Measurements from ENCODE around the gene ZRSR2. TPM values are rescaled to one million over a fixed set of nuclear protein-coding genes. Genes with fewer than 3 reads are reported as not detected.

The ZRSR2 gene
- total and polyA plus RNA-seq, 9 of the 15 experiments (the other 6 are each of a cell fraction or from before 2014, with no cell fraction given): 3.5 to 19.5 (median 8.6) TPM

DNA sequence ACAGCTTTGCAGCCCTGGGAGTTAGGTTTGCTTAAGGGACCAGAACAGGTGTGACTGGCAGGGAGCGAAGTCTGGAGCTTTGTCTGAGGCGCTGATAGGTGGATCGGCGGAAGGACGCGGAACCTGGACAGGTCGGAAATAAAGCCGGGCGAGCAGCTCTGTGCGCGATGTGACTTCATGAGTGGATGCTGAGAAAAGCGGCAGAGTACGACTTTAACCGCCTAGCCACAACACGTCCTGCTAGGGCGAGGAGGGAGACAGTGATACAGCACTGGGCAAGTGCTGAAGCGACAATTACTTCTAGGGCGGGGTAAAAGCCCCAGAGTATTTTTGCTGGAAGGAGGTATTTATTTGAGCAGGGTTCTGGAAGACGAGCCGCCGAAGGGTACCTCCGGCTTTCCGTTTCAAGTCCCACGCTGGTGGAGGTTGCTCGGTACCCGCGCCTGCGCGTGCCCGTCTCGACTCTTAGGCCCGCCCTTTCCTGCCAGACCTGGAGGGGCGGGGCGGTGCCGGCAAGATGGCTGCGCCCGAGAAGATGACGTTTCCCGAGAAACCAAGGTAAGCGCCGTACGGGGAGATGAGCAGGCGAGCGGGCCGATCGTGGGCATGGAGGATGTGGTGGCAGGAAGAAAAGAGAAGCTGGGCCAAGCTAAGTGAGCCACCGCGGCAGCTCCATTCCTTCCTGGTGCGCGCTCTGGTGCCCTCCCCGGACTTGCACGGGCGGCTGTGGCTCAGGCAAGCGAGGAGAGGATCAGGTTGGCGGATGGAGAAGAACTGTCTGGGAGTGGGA, at the start of gene ZRSR2 (continued):
- no peak for TF ChIP-seq NCOA2 (IDR thresholded peaks at IDR 0.05; ENCODE audit: partially characterized antibody in 2 of 2)
- TF ChIP-seq TRIM24 (IDR thresholded peaks at IDR 0.05): 0 out of 4 replicates have a peak, but pooled peaks of 1 of the 2 experiments have one; percentile 17
- no peak for TF ChIP-seq MYC (IDR thresholded peaks at IDR 0.05; ENCODE audit: low read depth, low read length)
- no peak for TF ChIP-seq MYC (CRISPR knock-in tag; IDR thresholded peaks at IDR 0.05; ENCODE audit: borderline replicate concordance, low read depth)
- TF ChIP-seq KLF16 (IDR thresholded peaks at IDR 0.05): no peak
- TF ChIP-seq, protein P1, sequence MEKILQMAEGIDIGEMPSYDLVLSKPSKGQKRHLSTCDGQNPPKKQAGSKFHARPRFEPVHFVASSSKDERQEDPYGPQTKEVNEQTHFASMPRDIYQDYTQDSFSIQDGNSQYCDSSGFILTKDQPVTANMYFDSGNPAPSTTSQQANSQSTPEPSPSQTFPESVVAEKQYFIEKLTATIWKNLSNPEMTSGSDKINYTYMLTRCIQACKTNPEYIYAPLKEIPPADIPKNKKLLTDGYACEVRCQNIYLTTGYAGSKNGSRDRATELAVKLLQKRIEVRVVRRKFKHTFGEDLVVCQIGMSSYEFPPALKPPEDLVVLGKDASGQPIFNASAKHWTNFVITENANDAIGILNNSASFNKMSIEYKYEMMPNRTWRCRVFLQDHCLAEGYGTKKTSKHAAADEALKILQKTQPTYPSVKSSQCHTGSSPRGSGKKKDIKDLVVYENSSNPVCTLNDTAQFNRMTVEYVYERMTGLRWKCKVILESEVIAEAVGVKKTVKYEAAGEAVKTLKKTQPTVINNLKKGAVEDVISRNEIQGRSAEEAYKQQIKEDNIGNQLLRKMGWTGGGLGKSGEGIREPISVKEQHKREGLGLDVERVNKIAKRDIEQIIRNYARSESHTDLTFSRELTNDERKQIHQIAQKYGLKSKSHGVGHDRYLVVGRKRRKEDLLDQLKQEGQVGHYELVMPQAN (IDR thresholded peaks at IDR 0.05; ENCODE audit: borderline replicate concordance): peak; percentile 90
- TF ChIP-seq, protein P2, sequence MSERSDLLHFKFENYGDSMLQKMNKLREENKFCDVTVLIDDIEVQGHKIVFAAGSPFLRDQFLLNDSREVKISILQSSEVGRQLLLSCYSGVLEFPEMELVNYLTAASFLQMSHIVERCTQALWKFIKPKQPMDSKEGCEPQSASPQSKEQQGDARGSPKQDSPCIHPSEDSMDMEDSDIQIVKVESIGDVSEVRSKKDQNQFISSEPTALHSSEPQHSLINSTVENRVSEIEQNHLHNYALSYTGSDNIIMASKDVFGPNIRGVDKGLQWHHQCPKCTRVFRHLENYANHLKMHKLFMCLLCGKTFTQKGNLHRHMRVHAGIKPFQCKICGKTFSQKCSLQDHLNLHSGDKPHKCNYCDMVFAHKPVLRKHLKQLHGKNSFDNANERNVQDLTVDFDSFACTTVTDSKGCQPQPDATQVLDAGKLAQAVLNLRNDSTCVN (CRISPR knock-in tag; IDR thresholded peaks at IDR 0.05): no peak
- TF ChIP-seq RBM34 (IDR thresholded peaks at IDR 0.05; ENCODE audit: borderline replicate concordance, insufficient read depth, low read length): no peak
- TF ChIP-seq ZNF79 (CRISPR knock-in tag; IDR thresholded peaks at IDR 0.05; ENCODE audit: low read depth): no peak
- no peak for TF ChIP-seq TAL1 (IDR thresholded peaks at IDR 0.05)
- no peak for TF ChIP-seq DNMT1 (IDR thresholded peaks at IDR 0.05)
- no peak for TF ChIP-seq ZNF124 (CRISPR knock-in tag; IDR thresholded peaks at IDR 0.05)
- 0 out of 2 replicates have a peak, but pooled peaks have one; percentile 29 for TF ChIP-seq LARP7 (IDR thresholded peaks at IDR 0.05)
- no peak for TF ChIP-seq RBM39 (optimal IDR thresholded peaks at IDR 0.05; ENCODE audit: low read depth, low read length)
- TF ChIP-seq MBD2 (IDR thresholded peaks at IDR 0.05; ENCODE audit: borderline replicate concordance, low read depth): no peak
- TF ChIP-seq CREBBP (IDR thresholded peaks at IDR 0.05; ENCODE audit: low read depth, low read length): no peak
- TF ChIP-seq, protein P3, sequence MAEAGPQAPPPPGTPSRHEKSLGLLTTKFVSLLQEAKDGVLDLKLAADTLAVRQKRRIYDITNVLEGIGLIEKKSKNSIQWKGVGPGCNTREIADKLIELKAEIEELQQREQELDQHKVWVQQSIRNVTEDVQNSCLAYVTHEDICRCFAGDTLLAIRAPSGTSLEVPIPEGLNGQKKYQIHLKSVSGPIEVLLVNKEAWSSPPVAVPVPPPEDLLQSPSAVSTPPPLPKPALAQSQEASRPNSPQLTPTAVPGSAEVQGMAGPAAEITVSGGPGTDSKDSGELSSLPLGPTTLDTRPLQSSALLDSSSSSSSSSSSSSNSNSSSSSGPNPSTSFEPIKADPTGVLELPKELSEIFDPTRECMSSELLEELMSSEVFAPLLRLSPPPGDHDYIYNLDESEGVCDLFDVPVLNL (CRISPR knock-in tag; IDR thresholded peaks at IDR 0.05; ENCODE audit: low read depth): no peak
- peak; percentile 37; the same call in 1 of the 2 replicates for TF ChIP-seq RFX1 (IDR thresholded peaks at IDR 0.05)
- TF ChIP-seq ZNF3 (CRISPR knock-in tag; IDR thresholded peaks at IDR 0.05): no peak
- TF ChIP-seq TCF7 (IDR thresholded peaks at IDR 0.05; ENCODE audit: borderline replicate concordance): no peak
- TF ChIP-seq GABPA (tag; conservative IDR thresholded peaks at IDR 0.05; ENCODE audit: low read depth): peak; percentile 63
- no peak for TF ChIP-seq HNRNPUL1 (IDR thresholded peaks at IDR 0.05; ENCODE audit: low read length)
- TF ChIP-seq, protein P4, sequence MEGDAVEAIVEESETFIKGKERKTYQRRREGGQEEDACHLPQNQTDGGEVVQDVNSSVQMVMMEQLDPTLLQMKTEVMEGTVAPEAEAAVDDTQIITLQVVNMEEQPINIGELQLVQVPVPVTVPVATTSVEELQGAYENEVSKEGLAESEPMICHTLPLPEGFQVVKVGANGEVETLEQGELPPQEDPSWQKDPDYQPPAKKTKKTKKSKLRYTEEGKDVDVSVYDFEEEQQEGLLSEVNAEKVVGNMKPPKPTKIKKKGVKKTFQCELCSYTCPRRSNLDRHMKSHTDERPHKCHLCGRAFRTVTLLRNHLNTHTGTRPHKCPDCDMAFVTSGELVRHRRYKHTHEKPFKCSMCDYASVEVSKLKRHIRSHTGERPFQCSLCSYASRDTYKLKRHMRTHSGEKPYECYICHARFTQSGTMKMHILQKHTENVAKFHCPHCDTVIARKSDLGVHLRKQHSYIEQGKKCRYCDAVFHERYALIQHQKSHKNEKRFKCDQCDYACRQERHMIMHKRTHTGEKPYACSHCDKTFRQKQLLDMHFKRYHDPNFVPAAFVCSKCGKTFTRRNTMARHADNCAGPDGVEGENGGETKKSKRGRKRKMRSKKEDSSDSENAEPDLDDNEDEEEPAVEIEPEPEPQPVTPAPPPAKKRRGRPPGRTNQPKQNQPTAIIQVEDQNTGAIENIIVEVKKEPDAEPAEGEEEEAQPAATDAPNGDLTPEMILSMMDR (IDR thresholded peaks at IDR 0.05 in 2 of 3, conservative IDR thresholded peaks at IDR 0.05 in 1 of 3; ENCODE audit: insufficient read depth in 2 of 3, low read depth in 1 of 3, low read length in 3 of 3): no peak
- TF ChIP-seq ZNF707 (CRISPR knock-in tag; conservative IDR thresholded peaks at IDR 0.05): no peak
